Osteocyte (in vitro differentiated cells): ENCODE results near the gene ZNF799. TPM values are rescaled to one million over a fixed set of nuclear protein-coding genes. Genes with fewer than 3 reads are reported as not detected.
A peak's percentile ranks its signal among the peaks of the same experiment; 100 is the strongest.

ENCODE experiments used
- DNase-seq: peaks from one replicate; pipeline ENCODE4 v3.0.0; 2021; ENCODE audit warnings: mixed read lengths; ENCODE audit not compliant: unreplicated experiment; ENCODE audit errors: extremely low spot score
- H3K27ac Mint-ChIP-seq: one replicate; pipeline ENCODE4 v1.8.0; 2021; ENCODE audit warnings: mild to moderate bottlenecking, mixed read lengths; ENCODE audit not compliant: unreplicated experiment
- H3K27me3 Mint-ChIP-seq: one replicate; pipeline ENCODE4 v1.8.0; 2021; ENCODE audit warnings: mixed read lengths; ENCODE audit not compliant: unreplicated experiment
- H3K36me3 Mint-ChIP-seq: one replicate; pipeline ENCODE4 v1.8.0; 2021; ENCODE audit warnings: mixed read lengths; ENCODE audit not compliant: unreplicated experiment
- H3K4me1 Mint-ChIP-seq: one replicate; pipeline ENCODE4 v1.8.0; 2021; ENCODE audit warnings: mixed read lengths; ENCODE audit not compliant: unreplicated experiment
- H3K4me3 Mint-ChIP-seq: one replicate; pipeline ENCODE4 v1.8.0; 2021; ENCODE audit warnings: mild to moderate bottlenecking, moderate library complexity, mixed read lengths; ENCODE audit not compliant: unreplicated experiment
- H3K9me3 Mint-ChIP-seq: one replicate; pipeline ENCODE4 v1.8.0; 2021; ENCODE audit warnings: mixed read lengths; ENCODE audit not compliant: unreplicated experiment
- CTCF ChIP-seq: fragments of 200-600 bp; sonication (generic); IDR thresholded peaks from 2 replicates; pipeline ENCODE4 v1.5.0; 2021; ENCODE audit warnings: antibody characterized with exemption, mild to moderate bottlenecking, moderate library complexity
- total RNA-seq: library from RNA; stranded (reverse); gene quantifications from 2 replicates; pipeline ENCODE4 v1.2.1, GENCODE V29; 2021

ZNF799 gene
- total RNA-seq, 1 donor from 2014 or later: 1.7 TPM

GRCh38 chr19:12380444-12380737, 20.7 kb downstream of the ZNF799 start:
- H3K4me1 Mint-ChIP-seq: no peaks in the 10 kb centered on the region
- peaks cover 22% of the 10 kb centered on the region for H3K36me3 Mint-ChIP-seq
- no peak overlapping the region for H3K4me3 Mint-ChIP-seq
- DNase-seq: no peak
- H3K27ac Mint-ChIP-seq: no peak overlapping the region
- TF ChIP-seq CTCF: no peak
- peaks cover 49% of the 10 kb centered on the region for H3K9me3 Mint-ChIP-seq
- H3K27me3 Mint-ChIP-seq: no peaks in the 10 kb centered on the region

GRCh38 chr19:12379732-12380443, 21.2 kb downstream of the ZNF799 start:
- no peak for TF ChIP-seq CTCF
- H3K4me1 Mint-ChIP-seq: no peaks in the 10 kb centered on the region
- H3K36me3 Mint-ChIP-seq: peaks cover 20% of the 10 kb centered on the region
- H3K27me3 Mint-ChIP-seq: no peaks in the 10 kb centered on the region
- DNase-seq: no peak
- H3K9me3 Mint-ChIP-seq: peaks cover 49% of the 10 kb centered on the region
- H3K4me3 Mint-ChIP-seq: no peak overlapping the region
- no peak overlapping the region for H3K27ac Mint-ChIP-seq

GRCh38 chr19:12374026-12374425, 27.0 kb downstream of the ZNF799 start:
- Mint-ChIP-seq H3K4me3 (no peak overlapping the region), H3K27ac (no peak overlapping the region), H3K4me1 (no peaks in the 10 kb centered on the region), H3K27me3 (no peaks in the 10 kb centered on the region), H3K9me3 (peaks cover 27% of the 10 kb centered on the region), H3K36me3 (peaks cover 8% of the 10 kb centered on the region)
- no peak for TF ChIP-seq CTCF
- DNase-seq: no peak

- peak; percentile 98 for DNase-seq
- no peaks in the 10 kb centered on the region for H3K27me3 Mint-ChIP-seq
- H3K9me3 Mint-ChIP-seq: no peaks in the 10 kb centered on the region
- peak within 1 kb of the TSS; percentile 93 for H3K4me3 Mint-ChIP-seq
- peak; percentile 73 for TF ChIP-seq CTCF
- H3K4me1 Mint-ChIP-seq: peaks cover 15% of the 10 kb centered on the region
- peak within 1 kb of the TSS; percentile 99 for H3K27ac Mint-ChIP-seq
- H3K36me3 Mint-ChIP-seq: peaks cover 4% of the 10 kb centered on the region
These were observed 35.6 kb downstream of the ZNF799 start, which contains the start of gene ZNF442 for GRCh38 chr19:12365236-12366162. ZNF442 (minus strand) TSS chr19:12365683; CDS start chr19:12363631, 2,052 bp downstream.
